T-cell (primary cell): Measurements from ENCODE around the gene LMF1. TPM values are rescaled to one million over a fixed set of nuclear protein-coding genes. Genes with fewer than 3 reads are reported as not detected.
"Not testable (repeated sequence)": the region's sequence is repeated elsewhere in the genome, so short reads cannot be mapped to it uniquely, and the experiment has no call there.

Experiments
- ATAC-seq, 4 experiments: fragments of 200-7000 bp in 3 of 4; fragments of 150-1000 bp in 1 of 4; cut with Tn5 transposase; replicated peaks in 1 of 4; 1 replicate in 3 of 4; 2 replicates in 1 of 4; pipeline ENCODE4 v1.10.0; 2021; ENCODE audit warnings: moderate library complexity in 3 of 4, mild to moderate bottlenecking in 2 of 4, moderate number of reproducible peaks in 1 of 4
- CTCF ChIA-PET, 2 donors: fragments of 300-600 bp; sonication (Branson Sonifier 250); formaldehyde crosslinking; loops; one replicate each; lab custom pipeline; 2022; ENCODE audit warnings: antibody characterized with exemption in 2 of 2; lab: Charles Lee
- POLR2A ChIA-PET, 2 donors: fragments of 300-600 bp; sonication (Branson Sonifier 250); formaldehyde crosslinking; loops; one replicate each; lab custom pipeline; 2022; ENCODE audit warnings: antibody characterized with exemption in 2 of 2; lab: Charles Lee
- DNase-seq, 35 experiments: peaks; one replicate each; pipeline versions ENCODE4 v3.0.0 to v3.0.0-alpha.2; 2013 to 2023
- H3K27ac ChIP-seq: one replicate; pipeline ENCODE4 v1.5.1; 2013; ENCODE audit warnings: low read length
- H3K27me3 ChIP-seq, 2 experiments: replicated peaks in 1 of 2; 1 replicate in 1 of 2; 2 replicates in 1 of 2; pipeline versions ENCODE4 v1.6.1 to v1.7.0; 2013; ENCODE audit warnings: low read length in 1 of 2, mixed read lengths in 1 of 2; ENCODE audit not compliant: control insufficient read depth in 2 of 2, insufficient read depth in 2 of 2; ENCODE audit errors: extremely low read depth in 1 of 2
- H3K36me3 ChIP-seq, 2 donors: 1 replicate in 1 of 2; 2 replicates in 1 of 2; pipeline versions ENCODE4 v1.6.1 to v1.7.0; 2013; ENCODE audit warnings: low read length in 1 of 2; ENCODE audit not compliant: control insufficient read depth in 2 of 2, insufficient read depth in 1 of 2; ENCODE audit errors: extremely low read depth in 1 of 2
- H3K4me1 ChIP-seq, 2 experiments: 1 replicate in 1 of 2; 2 replicates in 1 of 2; pipeline versions ENCODE4 v1.6.1 to v1.7.0; 2013; ENCODE audit warnings: low read length in 2 of 2, mixed read lengths in 1 of 2; ENCODE audit not compliant: insufficient read depth in 2 of 2, control insufficient read depth in 1 of 2; ENCODE audit errors: extremely low read depth in 1 of 2
- H3K4me3 ChIP-seq, 2 donors: 1 replicate in 1 of 2; 2 replicates in 1 of 2; pipeline versions ENCODE4 v1.5.1 to v1.7.0; 2013; ENCODE audit warnings: mild to moderate bottlenecking in 2 of 2, low read length in 1 of 2, moderate library complexity in 1 of 2; ENCODE audit not compliant: control insufficient read depth in 1 of 2; ENCODE audit errors: extremely low read depth in 1 of 2
- H3K9me3 ChIP-seq: 2 replicates; pipeline ENCODE4 v1.7.0; 2013
- H3K27ac Mint-ChIP-seq, 2 donors: one replicate each; pipeline ENCODE4 v1.8.0; 2020 to 2021; ENCODE audit warnings: mild to moderate bottlenecking in 2 of 2, mixed read lengths in 2 of 2
- H3K27me3 Mint-ChIP-seq, 2 donors: one replicate each; pipeline ENCODE4 v1.8.0; 2021 to 2022; ENCODE audit warnings: mixed read lengths in 2 of 2
- H3K36me3 Mint-ChIP-seq: one replicate; pipeline ENCODE4 v1.8.0; 2021; ENCODE audit warnings: mixed read lengths
- H3K4me1 Mint-ChIP-seq, 3 donors: one replicate each; pipeline ENCODE4 v1.8.0; 2020 to 2022; ENCODE audit warnings: mixed read lengths in 3 of 3, mild to moderate bottlenecking in 1 of 3
- H3K4me3 Mint-ChIP-seq, 3 donors: one replicate each; pipeline ENCODE4 v1.8.0; 2020 to 2022; ENCODE audit warnings: mild to moderate bottlenecking in 3 of 3, mixed read lengths in 3 of 3, moderate library complexity in 3 of 3
- H3K9me3 Mint-ChIP-seq, 3 donors: one replicate each; pipeline ENCODE4 v1.8.0; 2020 to 2022; ENCODE audit warnings: mixed read lengths in 3 of 3
- WGBS: methylation state at CpG from one replicate; pipeline ENCODE4 v1.1.5; 2013; ENCODE audit warnings: missing lambda C conversion rate; ENCODE audit not compliant: insufficient coverage; 5-methylcytosine and 5-hydroxymethylcytosine counted together
- total RNA-seq, 35 experiments: library from RNA in 6 of 35; stranded (reverse) in 6 of 35; fragments of 120-200 nt in 1 of 35; gene quantifications; one replicate each; pipeline versions ENCODE4 v1.2.1 to v1.2.4 and lab custom pipeline; 2013 to 2026

The LMF1 gene
- total RNA-seq, 5 donors from 2014 or later (not counting 1 experiment from before 2014, with no cell fraction given), result 46.6 to 59.4 (median 51.1) TPM

- no peaks in the 10 kb centered on the region for H3K4me1 Mint-ChIP-seq
- ChIA-PET POLR2A (no interaction called here), CTCF (no interaction called here)
- DNase-seq (no peak), ATAC-seq (no peak)
- H3K4me3 Mint-ChIP-seq, result no peak overlapping the region
- peaks cover 10% of the 10 kb centered on the region for H3K36me3 Mint-ChIP-seq
- H3K9me3 Mint-ChIP-seq, result no peaks in the 10 kb centered on the region
- Histone ChIP-seq H3K4me1 (no peaks in the 10 kb centered on the region), H3K27me3 (no peaks in the 10 kb centered on the region), H3K27ac (no peak overlapping the region), H3K36me3 (peaks cover 17 to 21% of the 10 kb centered on the region in 2 donors), H3K4me3 (no peak overlapping the region), H3K9me3 (no peaks in the 10 kb centered on the region)
- no peak overlapping the region for H3K27ac Mint-ChIP-seq
- no peaks in the 10 kb centered on the region for H3K27me3 Mint-ChIP-seq
- 92% methylated on average over 20 of the region's 24 CpGs for WGBS
These were observed 81.7 kb downstream of the LMF1 start for GRCh38 chr16:888901-889570.

GRCh38 chr16:888456-888855, 82.3 kb downstream of the LMF1 start:
- H3K4me1 Mint-ChIP-seq, H3K9me3 Mint-ChIP-seq, H3K4me3 Mint-ChIP-seq, H3K27me3 ChIP-seq, H3K27ac Mint-ChIP-seq, CTCF ChIA-PET, POLR2A ChIA-PET, H3K27ac ChIP-seq, H3K4me1 ChIP-seq, ATAC-seq, H3K27me3 Mint-ChIP-seq, H3K9me3 ChIP-seq, H3K4me3 ChIP-seq, DNase-seq: not testable (repeated sequence)
- 100% methylated on average over 3 of the region's 15 CpGs for WGBS
- H3K36me3 Mint-ChIP-seq, result peaks cover 10% of the 10 kb centered on the region
- H3K36me3 ChIP-seq, result peaks cover 17 to 21% of the 10 kb centered on the region in 2 donors

- Mint-ChIP-seq H3K4me3 (no peak overlapping the region), H3K27ac (no peak overlapping the region), H3K9me3 (no peaks in the 10 kb centered on the region), H3K27me3 (no peaks in the 10 kb centered on the region), H3K36me3 (peaks cover 10% of the 10 kb centered on the region), H3K4me1 (no peaks in the 10 kb centered on the region)
- WGBS, result 92% methylated on average over 19 of the region's 20 CpGs
- ATAC-seq, result no peak
- Histone ChIP-seq H3K36me3 (peaks cover 17 to 21% of the 10 kb centered on the region in 2 donors), H3K27me3 (no peaks in the 10 kb centered on the region), H3K27ac (no peak overlapping the region), H3K4me3 (no peak overlapping the region), H3K4me1 (no peaks in the 10 kb centered on the region), H3K9me3 (no peaks in the 10 kb centered on the region)
- CTCF ChIA-PET, result no interaction called here
- no peak for DNase-seq
- POLR2A ChIA-PET, result no interaction called here
These were observed 82.9 kb downstream of the LMF1 start for GRCh38 chr16:887846-888245.

- Histone ChIP-seq H3K36me3 (peaks cover 14 to 21% of the 10 kb centered on the region in 2 donors), H3K4me1 (no peaks in the 10 kb centered on the region), H3K4me3 (no peak overlapping the region), H3K9me3 (no peaks in the 10 kb centered on the region), H3K27ac (no peak overlapping the region), H3K27me3 (no peaks in the 10 kb centered on the region)
- H3K27me3 Mint-ChIP-seq, result no peaks in the 10 kb centered on the region
- no peak overlapping the region for H3K4me3 Mint-ChIP-seq
- no peaks in the 10 kb centered on the region for H3K9me3 Mint-ChIP-seq
- peaks cover 10% of the 10 kb centered on the region for H3K36me3 Mint-ChIP-seq
- H3K4me1 Mint-ChIP-seq, result no peaks in the 10 kb centered on the region
- no peak for ATAC-seq
- no peak overlapping the region for H3K27ac Mint-ChIP-seq
- DNase-seq, result no peak
- CTCF ChIA-PET, result no interaction called here
- WGBS, result 96% methylated on average over 36 of the region's 44 CpGs
- POLR2A ChIA-PET, result no interaction called here
These were observed 83.7 kb downstream of the LMF1 start for GRCh38 chr16:886802-887731.

- no peak overlapping the region for H3K27ac Mint-ChIP-seq
- DNase-seq (no peak), ATAC-seq (no peak)
- WGBS, result 96% methylated on average over 16 of the region's 20 CpGs
- Histone ChIP-seq H3K9me3 (no peaks in the 10 kb centered on the region), H3K27ac (no peak overlapping the region), H3K4me3 (no peak overlapping the region), H3K27me3 (no peaks in the 10 kb centered on the region), H3K4me1 (no peaks in the 10 kb centered on the region), H3K36me3 (peaks cover 6 to 14% of the 10 kb centered on the region in 2 donors)
- no peak overlapping the region for H3K4me3 Mint-ChIP-seq
- POLR2A ChIA-PET, result no interaction called here
- H3K9me3 Mint-ChIP-seq, result no peaks in the 10 kb centered on the region
- CTCF ChIA-PET, result no interaction called here
- H3K36me3 Mint-ChIP-seq, result peaks cover 4% of the 10 kb centered on the region
- H3K4me1 Mint-ChIP-seq, result no peaks in the 10 kb centered on the region
- no peaks in the 10 kb centered on the region for H3K27me3 Mint-ChIP-seq
These were observed 84.7 kb downstream of the LMF1 start for GRCh38 chr16:886084-886543.

- 80% methylated on average over 8 of the region's 11 CpGs for WGBS
These were observed 85.4 kb downstream of the LMF1 start for GRCh38 chr16:885391-885790.

More at GRCh38 chr16:885391-885790, 85.4 kb downstream of the LMF1 start:
- ChIA-PET CTCF (no interaction called here), POLR2A (no interaction called here)
- Histone ChIP-seq H3K4me1 (no peaks in the 10 kb centered on the region), H3K27me3 (no peaks in the 10 kb centered on the region), H3K4me3 (no peak overlapping the region), H3K9me3 (no peaks in the 10 kb centered on the region), H3K27ac (no peak overlapping the region), H3K36me3 (peaks cover 6 to 14% of the 10 kb centered on the region in 2 donors)
- Mint-ChIP-seq H3K36me3 (peaks cover 4% of the 10 kb centered on the region), H3K4me1 (no peaks in the 10 kb centered on the region), H3K4me3 (no peak overlapping the region), H3K27ac (no peak overlapping the region), H3K27me3 (no peaks in the 10 kb centered on the region), H3K9me3 (no peaks in the 10 kb centered on the region)
- ATAC-seq (no peak), DNase-seq (no peak)
